Fibroblast of mammary gland (primary cell): Measurements from ENCODE around the gene ACP2.
"Not testable (repeated sequence)": the region's sequence is repeated elsewhere in the genome, so short reads cannot be mapped to it uniquely, and the experiment has no call there.

Experiments used
- DNase-seq: peaks from one replicate; pipeline ENCODE4 v3.0.0-alpha.2; 2010; ENCODE audit warnings: low read depth
- H3K4me3 ChIP-seq: 2 replicates; pipeline ENCODE4 v1.5.1; 2011; ENCODE audit warnings: low read depth, mild to moderate bottlenecking, low read length, moderate library complexity; ENCODE audit not compliant: control insufficient read depth
- TF ChIP-seq, protein P1 (sequence below): conservative IDR thresholded peaks from 2 replicates; pipeline ENCODE4 v1.5.1; 2011; ENCODE audit warnings: low read depth, low read length, inconsistent platforms; ENCODE audit not compliant: control insufficient read depth, insufficient read depth

Gene ACP2

DNA sequence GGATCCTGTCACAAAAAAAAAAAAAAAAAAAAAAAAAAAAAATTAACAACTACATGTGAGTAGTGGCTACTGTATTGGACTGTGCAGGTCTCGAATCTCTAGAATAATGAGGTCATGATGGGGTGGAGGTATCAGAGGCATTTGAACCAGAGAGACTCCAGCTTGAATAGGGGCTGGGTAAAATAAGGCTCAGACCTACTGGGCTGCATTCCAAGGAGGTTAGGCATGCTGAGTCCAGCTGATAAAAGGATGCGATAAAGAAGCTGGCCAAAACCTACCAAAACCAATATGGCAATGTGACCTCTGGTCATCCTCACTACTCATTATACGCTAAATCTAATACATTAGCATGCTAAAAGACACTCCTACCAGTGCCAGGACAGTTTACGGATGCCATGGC, 56.5 kb downstream of the ACP2 start:
- TF ChIP-seq, protein P1, sequence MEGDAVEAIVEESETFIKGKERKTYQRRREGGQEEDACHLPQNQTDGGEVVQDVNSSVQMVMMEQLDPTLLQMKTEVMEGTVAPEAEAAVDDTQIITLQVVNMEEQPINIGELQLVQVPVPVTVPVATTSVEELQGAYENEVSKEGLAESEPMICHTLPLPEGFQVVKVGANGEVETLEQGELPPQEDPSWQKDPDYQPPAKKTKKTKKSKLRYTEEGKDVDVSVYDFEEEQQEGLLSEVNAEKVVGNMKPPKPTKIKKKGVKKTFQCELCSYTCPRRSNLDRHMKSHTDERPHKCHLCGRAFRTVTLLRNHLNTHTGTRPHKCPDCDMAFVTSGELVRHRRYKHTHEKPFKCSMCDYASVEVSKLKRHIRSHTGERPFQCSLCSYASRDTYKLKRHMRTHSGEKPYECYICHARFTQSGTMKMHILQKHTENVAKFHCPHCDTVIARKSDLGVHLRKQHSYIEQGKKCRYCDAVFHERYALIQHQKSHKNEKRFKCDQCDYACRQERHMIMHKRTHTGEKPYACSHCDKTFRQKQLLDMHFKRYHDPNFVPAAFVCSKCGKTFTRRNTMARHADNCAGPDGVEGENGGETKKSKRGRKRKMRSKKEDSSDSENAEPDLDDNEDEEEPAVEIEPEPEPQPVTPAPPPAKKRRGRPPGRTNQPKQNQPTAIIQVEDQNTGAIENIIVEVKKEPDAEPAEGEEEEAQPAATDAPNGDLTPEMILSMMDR = no peak
- no peak for DNase-seq

DNA sequence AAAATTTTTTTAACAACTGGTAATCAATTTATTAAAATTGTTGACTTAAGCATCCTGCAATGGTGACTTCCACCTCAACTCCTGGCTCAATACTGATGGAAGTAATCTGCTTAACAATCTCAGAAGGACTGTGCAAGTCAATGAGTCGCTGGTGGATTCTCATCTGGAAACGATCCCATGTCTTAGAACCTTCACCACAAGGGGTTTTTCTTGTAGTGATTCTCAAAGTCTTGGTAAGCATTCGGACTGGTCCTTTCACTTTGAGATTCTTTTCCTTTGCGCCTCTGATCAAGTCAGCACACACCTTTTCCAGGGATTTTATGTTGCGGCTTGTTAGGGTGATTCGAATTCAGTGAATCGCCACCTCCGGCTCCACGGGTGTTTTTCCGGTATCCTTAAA, 57.5 kb downstream of the ACP2 start:
- DNase-seq, H3K4me3 ChIP-seq: not testable (repeated sequence)

More for the DNA sequence above, 56.5 kb downstream of the ACP2 start:
- no peak overlapping the region for H3K4me3 ChIP-seq
